GM21423 (cell line): Measurements from ENCODE around the gene NLE1.
"Not testable (repeated sequence)": the region's sequence is repeated elsewhere in the genome, so short reads cannot be mapped to it uniquely, and the experiment has no call there.

Experiments
- ATAC-seq: cut with Tn5 transposase; IDR thresholded peaks from one replicate; pipeline ENCODE4 v1.9.1; 2021; ENCODE audit warnings: mild to moderate bottlenecking, moderate library complexity; ENCODE audit not compliant: unreplicated experiment

NLE1 gene

DNA sequence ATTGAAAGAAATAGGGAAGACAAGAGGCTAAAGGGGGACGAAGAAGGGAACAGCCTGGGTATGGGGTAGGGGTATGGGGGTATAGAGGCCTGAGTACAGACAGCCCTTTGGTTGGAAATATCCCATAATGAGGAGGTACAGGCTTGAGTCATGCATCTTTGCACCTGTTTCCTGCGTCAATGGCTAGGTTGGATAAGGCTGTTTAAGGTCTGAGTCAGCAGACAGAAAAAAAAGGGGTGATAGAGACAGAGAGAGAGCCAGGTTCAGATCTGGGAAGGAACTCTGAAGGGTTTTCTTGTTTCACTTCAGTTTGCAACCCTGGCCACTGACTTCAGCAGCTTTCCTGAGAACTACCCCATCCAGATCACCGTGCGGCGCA, 12.1 kb downstream of the NLE1 start:
- no peak for ATAC-seq

DNA sequence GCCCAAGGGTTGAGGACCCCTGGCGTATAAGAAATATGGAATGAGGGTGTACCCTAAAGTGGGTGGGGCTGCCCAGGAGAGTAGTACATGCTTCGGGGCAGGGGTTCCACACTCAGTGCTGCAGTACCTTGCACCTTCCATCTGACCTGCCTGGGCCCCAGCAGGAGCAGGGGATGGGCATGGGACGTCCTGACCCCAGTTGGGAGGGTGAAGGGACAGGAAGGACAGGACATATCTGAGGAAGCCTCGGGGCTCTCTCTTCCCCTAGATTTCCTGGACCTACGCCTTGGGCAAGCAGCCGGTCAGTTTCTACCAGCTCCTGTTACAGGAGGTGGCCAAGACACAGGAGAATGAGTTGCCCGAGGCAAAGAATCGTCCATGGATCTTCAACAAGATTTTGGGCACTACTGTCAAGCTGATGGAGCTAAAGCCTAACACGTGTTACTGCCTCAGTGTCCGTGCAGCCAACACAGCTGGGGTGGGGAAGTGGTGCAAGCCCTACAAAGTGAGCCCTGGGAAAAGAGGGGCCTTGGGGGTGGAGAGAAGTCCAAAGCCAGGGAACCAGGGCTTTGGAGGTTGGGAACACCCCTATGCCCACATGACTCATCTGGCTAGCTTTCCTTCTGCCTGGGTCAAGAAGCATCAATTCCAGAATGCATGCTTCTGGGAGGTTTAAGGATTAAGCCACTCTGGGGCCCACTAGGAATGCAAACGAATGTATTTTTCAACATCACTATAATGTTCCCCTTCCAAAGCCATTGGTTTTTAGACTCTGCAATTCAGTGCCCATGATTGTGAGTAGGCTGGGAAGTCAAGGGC, 12.7 kb downstream of the NLE1 start:
- ATAC-seq = no peak

DNA sequence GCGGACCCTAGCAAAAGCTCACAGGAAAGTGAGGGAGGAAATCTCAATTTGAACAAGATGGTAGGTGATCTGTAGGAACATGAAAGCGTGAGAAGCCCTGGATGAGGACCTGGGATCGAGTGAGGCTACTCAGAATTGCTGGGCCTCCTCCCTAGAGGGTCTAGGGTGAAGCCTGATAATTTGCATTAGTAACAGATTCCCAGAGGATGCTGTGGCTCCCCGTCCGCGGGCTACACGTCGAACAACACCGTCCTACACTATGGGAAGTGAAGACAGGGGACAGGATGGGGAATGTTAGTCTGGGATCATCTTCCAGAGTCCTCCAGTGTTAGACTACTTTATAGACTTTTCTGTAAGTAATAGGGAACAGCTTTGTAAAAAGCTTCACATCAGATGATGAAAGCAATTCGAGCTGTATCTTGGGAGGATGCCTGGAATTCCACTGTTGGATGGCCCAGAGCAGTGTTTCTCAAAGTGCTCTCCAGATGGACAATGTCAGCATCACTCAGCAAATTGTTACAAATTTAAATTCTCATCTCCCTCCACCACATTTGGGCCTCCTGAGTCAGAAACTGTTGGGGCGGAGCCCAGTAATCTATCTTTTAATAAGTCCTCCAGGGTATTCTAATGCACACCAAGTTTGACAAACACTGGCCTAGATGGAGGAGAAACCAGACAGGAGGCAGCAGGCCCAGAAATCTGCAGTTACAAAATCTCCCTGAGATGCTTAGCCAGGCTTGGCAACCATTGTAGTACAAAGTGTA, 14.2 kb downstream of the NLE1 start:
- no peak for ATAC-seq

- no peak for ATAC-seq
Measured at GRCh38 chr17:35121315-35121714, 20.8 kb downstream of the NLE1 start, which contains the start of gene FNDC8. Gene FNDC8, plus strand, starts transcription at chr17:35121615. Its CDS starts 79 bp downstream, at chr17:35121694.

DNA sequence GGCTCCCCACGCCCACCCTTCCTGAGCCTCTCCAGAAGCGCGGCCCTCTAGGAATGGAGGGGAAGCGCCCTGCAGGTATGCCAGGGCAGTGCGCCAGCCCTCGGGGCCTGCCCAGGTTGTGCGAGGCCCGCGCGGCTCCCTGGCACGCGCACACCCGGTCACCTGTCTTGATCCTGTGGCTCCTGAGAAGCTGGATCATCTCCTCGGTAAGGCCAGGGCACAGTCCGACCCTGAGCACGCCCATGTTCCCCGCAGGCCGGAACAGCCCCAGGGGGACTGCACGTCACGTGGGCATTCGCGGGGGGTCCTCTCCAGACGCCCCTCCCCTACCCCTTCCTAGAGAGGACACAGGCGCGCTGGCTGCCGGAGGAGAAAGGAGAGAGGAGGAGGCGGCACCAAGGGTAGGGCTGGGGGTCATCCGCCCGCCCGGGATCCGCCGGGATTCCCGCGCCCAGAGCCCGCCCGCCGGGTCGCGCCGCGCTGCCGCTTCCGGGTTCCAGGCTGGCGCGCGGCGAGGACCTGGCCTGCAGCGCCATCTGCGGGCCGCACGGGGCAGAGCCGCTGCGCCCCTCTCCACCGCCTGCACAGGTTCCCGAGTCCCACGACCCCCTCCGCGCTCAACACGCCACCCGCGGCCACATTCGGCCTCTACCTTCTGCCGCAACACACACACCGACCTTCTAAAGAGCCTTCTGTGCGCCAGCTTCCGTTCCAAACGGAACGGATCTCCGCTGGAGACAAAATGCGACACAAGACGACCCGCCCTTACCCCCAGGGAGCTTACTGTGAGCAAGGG, 22.5 kb downstream of the NLE1 start, which contains the start of gene RAD51D:
TSS of gene RAD51D (minus strand) at position 491 of the 796 bp plus-strand sequence. CDS start at position 244, 247 bp downstream.
- ATAC-seq = peak; percentile 82

DNA sequence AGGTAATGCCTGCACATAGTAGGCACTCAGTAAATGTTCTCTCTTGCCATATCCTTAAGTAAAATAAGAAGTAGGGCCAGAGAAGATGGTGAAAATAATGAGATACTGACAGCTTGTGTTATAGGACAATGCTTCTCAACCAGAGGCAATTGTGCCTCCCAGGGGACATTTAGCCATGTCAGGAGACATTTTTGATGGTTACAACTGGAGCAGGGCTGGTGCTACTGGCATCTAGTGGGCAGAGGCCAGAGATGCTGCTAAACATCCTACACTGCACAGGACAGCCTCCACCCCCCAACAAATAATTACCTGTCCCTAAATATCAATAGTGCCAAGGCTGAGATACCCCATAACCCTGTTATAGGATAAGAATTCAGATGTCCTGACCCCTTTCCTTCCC, 24.1 kb downstream of the NLE1 start:
- ATAC-seq = no peak

GRCh38 chr17:35116845-35117244, 25.3 kb downstream of the NLE1 start:
- no peak for ATAC-seq

GRCh38 chr17:35110791-35111190, 31.3 kb downstream of the NLE1 start:
- not testable (repeated sequence) for ATAC-seq

- no peak for ATAC-seq
Measured at GRCh38 chr17:35104844-35105450, 37.2 kb downstream of the NLE1 start.

- ATAC-seq = no peak
Measured at GRCh38 chr17:35103271-35103670, 38.8 kb downstream of the NLE1 start.

- ATAC-seq = no peak
Measured at GRCh38 chr17:35101725-35102124, 40.4 kb downstream of the NLE1 start.

DNA sequence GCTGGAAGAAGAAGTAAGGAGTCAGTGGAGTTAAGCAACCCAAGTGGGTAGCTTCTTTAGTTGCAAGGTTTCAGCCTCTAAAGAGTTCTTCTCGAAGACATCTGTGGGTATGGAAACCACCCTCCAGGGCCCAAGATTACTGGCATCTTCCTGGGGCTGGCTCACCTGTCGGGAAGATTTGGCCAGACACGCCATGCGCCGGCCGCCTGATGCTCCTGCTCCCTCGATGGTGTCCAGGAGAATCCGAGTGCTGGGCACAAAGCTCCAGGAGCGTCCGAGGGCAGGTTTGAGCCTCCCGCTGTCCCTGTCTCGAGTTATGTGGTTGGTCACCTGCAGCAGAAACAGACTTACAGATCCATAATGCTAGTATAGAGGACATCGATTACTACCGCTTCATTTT, 41.1 kb downstream of the NLE1 start:
- ATAC-seq = no peak

GRCh38 chr17:35099908-35100307, 42.2 kb downstream of the NLE1 start:
- ATAC-seq = no peak

DNA sequence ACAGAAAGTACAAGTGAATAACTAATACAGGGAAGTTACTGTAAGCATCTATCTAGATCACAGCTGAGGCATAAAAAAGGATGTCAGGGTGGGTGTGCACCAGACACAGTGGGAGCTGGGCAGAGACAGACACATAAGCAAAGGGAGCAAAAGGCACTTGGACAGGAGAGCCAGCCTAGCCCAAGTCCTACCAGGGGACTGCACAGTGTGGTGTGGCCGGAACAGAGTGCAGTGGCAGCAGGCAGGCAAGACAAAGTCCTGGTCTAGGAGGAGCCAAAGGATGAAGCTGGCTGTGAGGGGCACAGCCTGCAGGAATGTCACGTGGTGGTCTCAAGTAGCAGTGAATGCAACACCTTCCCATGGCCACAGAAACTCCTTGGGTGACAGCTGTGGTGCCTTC, 44.3 kb downstream of the NLE1 start:
- no peak for ATAC-seq

- ATAC-seq = no peak
Measured at GRCh38 chr17:35095741-35096140, 46.4 kb downstream of the NLE1 start.

DNA sequence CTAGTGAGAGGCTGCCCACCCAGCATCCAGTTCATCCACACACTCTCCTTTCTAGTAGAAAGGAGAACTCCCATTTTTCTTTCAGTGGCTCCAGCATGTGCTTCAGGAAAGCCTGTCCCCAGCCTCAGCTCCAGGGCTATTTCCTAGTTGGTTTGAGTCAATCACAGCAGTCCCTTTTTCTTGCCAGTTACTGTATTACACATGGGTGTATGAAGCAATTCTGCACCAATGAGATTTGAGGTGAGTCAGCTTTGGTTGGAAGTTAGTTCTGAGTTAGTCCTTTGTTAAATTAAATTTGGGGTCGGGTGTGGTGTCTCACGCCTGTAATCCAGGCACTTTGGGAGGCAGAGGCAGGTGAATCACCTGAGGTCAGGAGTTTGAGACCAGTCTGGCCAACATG, 47.2 kb downstream of the NLE1 start:
- ATAC-seq = no peak

GRCh38 chr17:35090707-35091106, 51.4 kb downstream of the NLE1 start:
- not testable (repeated sequence) for ATAC-seq

GRCh38 chr17:35089586-35090296, 52.4 kb downstream of the NLE1 start:
- peak; percentile 8 for ATAC-seq

- ATAC-seq = peak; percentile 66
Measured at GRCh38 chr17:35088881-35089585, 53.1 kb downstream of the NLE1 start.
